Caco-2 (cell line): ENCODE data around the gene MYO10. TPM values are rescaled to one million over a fixed set of nuclear protein-coding genes. Genes with fewer than 3 reads are reported as not detected.

Source experiments
- BruUV-seq: library from RNA; stranded (reverse); fragments of 400-500 nt; replicated peaks from 2 replicates; lab custom pipeline; 2021; lab: Mats Ljungman, UMichigan
- CTCF ChIA-PET: fragments of 300-600 bp; sonication (Branson Sonifier 250); formaldehyde crosslinking; loops from one replicate; lab custom pipeline; 2022; ENCODE audit warnings: antibody characterized with exemption; lab: Charles Lee
- POLR2A ChIA-PET: fragments of 300-600 bp; sonication (Branson Sonifier 250); formaldehyde crosslinking; loops from one replicate; lab custom pipeline; 2022; ENCODE audit warnings: antibody characterized with exemption; lab: Charles Lee
- DNase-seq, 2 experiments: peaks; one replicate each; pipeline versions ENCODE4 v3.0.0 to v3.0.0-alpha.2; 2020 to 2022
- H3K27me3 ChIP-seq: replicated peaks from 2 replicates; pipeline ENCODE4 v1.6.0; 2011; ENCODE audit warnings: low read length; ENCODE audit not compliant: control insufficient read depth, insufficient read depth
- H3K36me3 ChIP-seq: 2 replicates; pipeline ENCODE4 v1.5.1; 2011; ENCODE audit warnings: low read length; ENCODE audit not compliant: control insufficient read depth, insufficient read depth
- H3K4me1 ChIP-seq: fragments of 250-450 bp; sonication (Bioruptor Pico); 2 replicates; pipeline ENCODE4 v1.5.1; 2020; ENCODE audit warnings: mild to moderate bottlenecking
- H3K4me3 ChIP-seq: 2 replicates; pipeline ENCODE4 v1.5.1; 2011; ENCODE audit warnings: low read depth, mild to moderate bottlenecking, control low read depth, low read length
- H3K9me3 ChIP-seq: fragments of 250-450 bp; sonication (Bioruptor Pico); 2 replicates; pipeline ENCODE4 v1.5.1; 2020; ENCODE audit warnings: mild to moderate bottlenecking, moderate library complexity
- H3K27ac Mint-ChIP-seq: one replicate; pipeline ENCODE4 v1.8.0; 2022; ENCODE audit warnings: mixed read lengths; ENCODE audit not compliant: unreplicated experiment
- H3K27me3 Mint-ChIP-seq: one replicate; pipeline ENCODE4 v1.8.0; 2022; ENCODE audit warnings: mixed read lengths; ENCODE audit not compliant: insufficient read depth, unreplicated experiment
- H3K36me3 Mint-ChIP-seq: one replicate; pipeline ENCODE4 v1.8.0; 2022; ENCODE audit warnings: mild to moderate bottlenecking, mixed read lengths; ENCODE audit not compliant: insufficient read depth, unreplicated experiment
- H3K4me1 Mint-ChIP-seq: one replicate; pipeline ENCODE4 v1.8.0; 2022; ENCODE audit warnings: low read depth, mixed read lengths; ENCODE audit not compliant: unreplicated experiment
- H3K4me3 Mint-ChIP-seq: one replicate; pipeline ENCODE4 v1.8.0; 2022; ENCODE audit warnings: mild to moderate bottlenecking, moderate library complexity, mixed read lengths; ENCODE audit not compliant: unreplicated experiment
- H3K9me3 Mint-ChIP-seq: one replicate; pipeline ENCODE4 v1.8.0; 2022; ENCODE audit warnings: mixed read lengths; ENCODE audit not compliant: unreplicated experiment
- CTCF ChIP-seq, 2 experiments: fragments of 200-600 bp in 1 of 2; IDR thresholded peaks; 1 replicate in 1 of 2; 2 replicates in 1 of 2; pipeline versions ENCODE4 v1.5.1 to v1.8.0; 2011 to 2022; ENCODE audit warnings: antibody characterized with exemption in 1 of 2, control low read depth in 1 of 2, inconsistent platforms in 1 of 2, low read depth in 1 of 2, low read length in 1 of 2, mild to moderate bottlenecking in 1 of 2, moderate library complexity in 1 of 2; ENCODE audit not compliant: insufficient read depth in 1 of 2, severe bottlenecking in 1 of 2, unreplicated experiment in 1 of 2
- intact Hi-C: fragments of 100-400 bp; cut with micrococcal nuclease; formaldehyde crosslinking; loops from one replicate; pipeline ENCODE4 v1.10.0; 2022; ENCODE audit not compliant: unreplicated experiment
- total RNA-seq: library from RNA; stranded (reverse); gene quantifications from 2 replicates; pipeline ENCODE4 v1.2.3, GENCODE V29; 2022

MYO10 gene
- total RNA-seq, 1 experiment from 2014 or later, result 67.6 TPM

DNA sequence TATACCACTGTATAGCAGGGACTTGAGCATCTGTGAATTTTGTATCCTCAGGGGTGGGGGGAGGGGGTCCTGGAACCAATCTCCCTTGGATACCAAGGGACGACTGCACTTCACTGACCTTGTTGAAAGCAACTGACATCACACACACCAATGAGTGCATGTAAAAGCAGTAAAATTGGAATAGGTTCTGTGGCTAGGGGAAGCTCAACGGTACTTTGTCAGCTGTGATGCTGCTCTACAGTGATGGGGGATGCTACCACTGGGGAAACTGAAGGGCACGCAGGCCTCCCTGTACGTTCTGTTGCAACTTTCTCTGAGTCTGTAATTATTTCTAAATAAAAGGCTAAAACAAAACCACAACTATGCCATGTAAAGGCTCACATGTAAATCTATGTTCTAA, 272.2 kb downstream of the MYO10 start:
- Mint-ChIP-seq H3K9me3 (no peaks in the 10 kb centered on the region), H3K27ac (no peak overlapping the region), H3K4me1 (peaks cover 4% of the 10 kb centered on the region), H3K27me3 (no peaks in the 10 kb centered on the region), H3K4me3 (no peak overlapping the region), H3K36me3 (peaks cover 77% of the 10 kb centered on the region)
- intact Hi-C loops, result loop anchor here (5.0 kb wide), 1 partner anchor 47 kb away; the partner anchor contains the start of gene RETREG1
- 0 out of 2 replicates have a peak, but pooled peaks cover 3% of the 10 kb centered on the region for H3K4me1 ChIP-seq
- no peak overlapping the region for H3K4me3 ChIP-seq
- TF ChIP-seq CTCF (IDR thresholded peaks at IDR 0.05; ENCODE audit: insufficient read depth in 1 of 2, low read depth in 1 of 2, low read length in 1 of 2, severe bottlenecking in 1 of 2, unreplicated experiment in 1 of 2), result no peak
- ChIA-PET CTCF (interaction anchor here (1.1 kb wide), 1 partner anchor 90 kb away, joined by 3 read pairs; no protein-coding TSS in a partner anchor), POLR2A (no interaction called here)
- H3K36me3 ChIP-seq, result peaks cover 8% of the 10 kb centered on the region
- BruUV-seq, result no TSS peak
- no peaks in the 10 kb centered on the region for H3K27me3 ChIP-seq
- no peaks in the 10 kb centered on the region; the same call in 1 of the 2 replicates for H3K9me3 ChIP-seq
- DNase-seq, result no peak

DNA sequence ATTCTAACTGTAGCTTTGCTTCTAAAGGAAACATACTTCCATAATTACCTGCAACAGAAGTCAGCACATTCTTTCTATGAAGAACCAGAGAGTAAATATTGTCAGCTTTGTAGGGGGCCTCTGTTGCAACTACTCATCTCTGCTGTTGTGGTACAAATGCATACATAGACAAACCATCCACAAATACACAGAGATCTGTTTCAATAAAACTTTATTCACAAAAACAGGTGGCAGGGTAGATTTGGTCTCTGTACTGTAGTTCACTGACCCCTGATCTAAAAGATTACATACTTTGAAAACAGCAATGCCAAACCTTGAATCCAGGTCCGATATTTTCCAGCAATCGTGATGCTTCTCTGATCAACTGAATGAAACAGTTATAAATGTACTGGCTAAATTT, 274.4 kb downstream of the MYO10 start:
- 0 out of 2 replicates have a peak, but pooled peaks cover 3% of the 10 kb centered on the region for H3K4me1 ChIP-seq
- no peak overlapping the region for H3K4me3 ChIP-seq
- H3K27ac Mint-ChIP-seq, result no peak overlapping the region
- no peak overlapping the region for H3K4me3 Mint-ChIP-seq
- ChIA-PET CTCF (no interaction called here), POLR2A (no interaction called here)
- H3K4me1 Mint-ChIP-seq, result peaks cover 4% of the 10 kb centered on the region
- TF ChIP-seq CTCF (IDR thresholded peaks at IDR 0.05; ENCODE audit: insufficient read depth in 1 of 2, low read depth in 1 of 2, low read length in 1 of 2, severe bottlenecking in 1 of 2, unreplicated experiment in 1 of 2), result no peak
- no peaks in the 10 kb centered on the region for H3K27me3 Mint-ChIP-seq
- H3K9me3 Mint-ChIP-seq, result no peaks in the 10 kb centered on the region
- no peaks in the 10 kb centered on the region for H3K27me3 ChIP-seq
- H3K9me3 ChIP-seq, result no peaks in the 10 kb centered on the region; the same call in 1 of the 2 replicates
- no TSS peak for BruUV-seq
- intact Hi-C loops, result loop anchor here (5.0 kb wide), 1 partner anchor 44 kb away; the partner anchor contains the start of gene RETREG1
- no peak for DNase-seq
- peaks cover 4% of the 10 kb centered on the region for H3K36me3 ChIP-seq
- H3K36me3 Mint-ChIP-seq, result peaks cover 65% of the 10 kb centered on the region

GRCh38 chr5:16660982-16661381, 275.1 kb downstream of the MYO10 start:
- intact Hi-C loops, result loop anchor here (5.0 kb wide), 1 partner anchor 44 kb away; the partner anchor contains the start of gene RETREG1
- Histone ChIP-seq H3K36me3 (peaks cover under 1% of the 10 kb centered on the region), H3K4me3 (no peak overlapping the region), H3K27me3 (no peaks in the 10 kb centered on the region), H3K4me1 (0 out of 2 replicates have a peak, but pooled peaks cover 3% of the 10 kb centered on the region), H3K9me3 (no peaks in the 10 kb centered on the region; the same call in 1 of the 2 replicates)
- no TSS peak for BruUV-seq
- peaks cover 57% of the 10 kb centered on the region for H3K36me3 Mint-ChIP-seq
- ChIA-PET CTCF (no interaction called here), POLR2A (no interaction called here)
- TF ChIP-seq CTCF (IDR thresholded peaks at IDR 0.05; ENCODE audit: insufficient read depth in 1 of 2, low read depth in 1 of 2, low read length in 1 of 2, severe bottlenecking in 1 of 2, unreplicated experiment in 1 of 2), result no peak
- H3K27me3 Mint-ChIP-seq, result no peaks in the 10 kb centered on the region
- no peak for DNase-seq
- H3K4me1 Mint-ChIP-seq, result peaks cover 4% of the 10 kb centered on the region
- no peak overlapping the region for H3K4me3 Mint-ChIP-seq
- H3K9me3 Mint-ChIP-seq, result no peaks in the 10 kb centered on the region
- no peak overlapping the region for H3K27ac Mint-ChIP-seq
